H1 (cell line): Measurements from ENCODE around the gene RAB34. TPM values are rescaled to one million over a fixed set of nuclear protein-coding genes. Genes with fewer than 3 reads are reported as not detected.

Experiments used
- CTCF ChIA-PET: fragments of 300-600 bp; sonication (Branson Sonifier 250); formaldehyde crosslinking; loops from one replicate; lab custom pipeline; 2021; ENCODE audit not compliant: partially characterized antibody; lab: Charles Lee
- POLR2A ChIA-PET: fragments of 300-600 bp; sonication (Branson Sonifier 250); formaldehyde crosslinking; loops from one replicate; lab custom pipeline; 2021; ENCODE audit warnings: inconsistent platforms; ENCODE audit not compliant: partially characterized antibody; lab: Charles Lee
- DNase-seq, 2 experiments: peaks; one replicate each; pipeline versions ENCODE4 v3.0.0 to v3.0.0-alpha.2; 2010 to 2022; ENCODE audit warnings: low spot score in 2 of 2, low read depth in 1 of 2, mixed read lengths in 1 of 2
- FAIRE-seq: peaks from 2 replicates; lab custom pipeline; 2011; peaks lifted over from hg19 to GRCh38; lab: Jason Lieb, UNC
- H2AFZ ChIP-seq: 2 replicates; pipeline ENCODE4 v1.8.1; 2012; ENCODE audit warnings: low read length, inconsistent platforms
- H2AK5ac ChIP-seq: 2 replicates; pipeline ENCODE4 v1.6.1; 2013; ENCODE audit warnings: low read depth, low read length
- H2BK120ac ChIP-seq: replicated peaks from 2 replicates; pipeline ENCODE3; 2013; ENCODE audit warnings: low read depth, low read length, inconsistent platforms
- H2BK12ac ChIP-seq: 2 replicates; pipeline ENCODE4 v1.6.1; 2013; ENCODE audit warnings: low read depth, low read length
- H2BK15ac ChIP-seq: 2 replicates; pipeline ENCODE4 v1.6.1; 2013; ENCODE audit warnings: low read length
- H2BK20ac ChIP-seq: 2 replicates; pipeline ENCODE4 v1.6.1; 2013; ENCODE audit warnings: low read length
- H2BK5ac ChIP-seq: 2 replicates; pipeline ENCODE4 v1.6.1; 2013; ENCODE audit warnings: low read depth, low read length
- H3K14ac ChIP-seq: 2 replicates; pipeline ENCODE4 v1.6.1; 2013; ENCODE audit warnings: inconsistent platforms; ENCODE audit not compliant: insufficient read length
- H3K18ac ChIP-seq: 2 replicates; pipeline ENCODE4 v1.6.1; 2013; ENCODE audit warnings: low read length; ENCODE audit errors: extremely low read depth
- H3K23ac ChIP-seq: 2 replicates; pipeline ENCODE4 v1.6.1; 2013; ENCODE audit warnings: inconsistent platforms; ENCODE audit not compliant: insufficient read length
- H3K23me2 ChIP-seq: 2 replicates; pipeline ENCODE4 v1.6.1; 2013; ENCODE audit warnings: low read depth, low read length
- H3K27ac ChIP-seq: 2 replicates; pipeline ENCODE4 v1.6.1; 2011; ENCODE audit warnings: low read depth, low read length, inconsistent platforms
- H3K27me3 ChIP-seq, 4 experiments: replicated peaks in 1 of 4; 1 replicate in 1 of 4; 2 replicates in 3 of 4; pipeline versions ENCODE4 v1.6.1 to v1.8.1; 2011 to 2013; ENCODE audit warnings: low read length in 3 of 4, mild to moderate bottlenecking in 3 of 4, inconsistent platforms in 2 of 4, mixed read lengths in 2 of 4, moderate library complexity in 1 of 4; ENCODE audit not compliant: control insufficient read depth in 3 of 4, insufficient read depth in 3 of 4; ENCODE audit errors: extremely low read depth in 1 of 4
- H3K36me3 ChIP-seq, 4 experiments: 2 replicates each; pipeline versions ENCODE4 v1.6.1 to v1.8.1; 2011 to 2013; ENCODE audit warnings: mild to moderate bottlenecking in 4 of 4, low read length in 3 of 4, moderate library complexity in 2 of 4, control low read depth in 1 of 4, inconsistent platforms in 1 of 4; ENCODE audit not compliant: insufficient read depth in 4 of 4, control insufficient read depth in 2 of 4
- H3K4ac ChIP-seq: replicated peaks from 2 replicates; pipeline ENCODE3; 2013; ENCODE audit warnings: low read length, low read depth, mixed read lengths, inconsistent platforms; ENCODE audit not compliant: insufficient read length
- H3K4me1 ChIP-seq, 4 experiments: replicated peaks in 1 of 4; 1 replicate in 1 of 4; 2 replicates in 3 of 4; pipeline versions ENCODE4 v1.6.1 to v1.8.1; 2011 to 2013; ENCODE audit warnings: low read length in 3 of 4, inconsistent platforms in 2 of 4, mixed read lengths in 1 of 4; ENCODE audit not compliant: insufficient read depth in 4 of 4, control insufficient read depth in 3 of 4
- H3K4me2 ChIP-seq, 2 experiments: 2 replicates each; pipeline versions ENCODE4 v1.6.1 to v1.8.1; 2011 to 2013; ENCODE audit warnings: low read depth in 2 of 2, low read length in 2 of 2, control low read depth in 1 of 2, inconsistent platforms in 1 of 2, mild to moderate bottlenecking in 1 of 2; ENCODE audit not compliant: insufficient read depth in 1 of 2
- H3K4me3 ChIP-seq, 4 experiments: fragments of 200-600, 300-600 bp in 1 of 4; sonication (generic), shearing (Covaris generic), sonication (Bioruptor Twin) in 1 of 4; 2 replicates each; pipeline versions ENCODE4 v1.5.1 to v1.8.1; 2011 to 2016; ENCODE audit warnings: low read length in 4 of 4, low read depth in 3 of 4, control low read depth in 2 of 4, inconsistent platforms in 2 of 4, mild to moderate bottlenecking in 2 of 4, mixed read lengths in 1 of 4, moderate library complexity in 1 of 4; ENCODE audit not compliant: insufficient read depth in 2 of 4; ENCODE audit errors: extremely low read depth in 1 of 4
- H3K56ac ChIP-seq: replicated peaks from 2 replicates; pipeline ENCODE3; 2013; ENCODE audit warnings: low read depth, mild to moderate bottlenecking, mixed read lengths, low read length, inconsistent platforms; ENCODE audit not compliant: insufficient read length
- H3K79me1 ChIP-seq: 2 replicates; pipeline ENCODE4 v1.6.1; 2013; ENCODE audit warnings: low read depth, low read length, control low read depth
- H3K79me2 ChIP-seq, 2 experiments: 2 replicates each; pipeline versions ENCODE4 v1.6.1 to v1.8.1; 2012 to 2013; ENCODE audit warnings: low read length in 2 of 2, mild to moderate bottlenecking in 2 of 2, inconsistent platforms in 1 of 2; ENCODE audit not compliant: insufficient read depth in 2 of 2, control insufficient read depth in 1 of 2
- H3K9ac ChIP-seq, 4 experiments: replicated peaks in 1 of 4; 1 replicate in 1 of 4; 2 replicates in 3 of 4; pipeline versions ENCODE4 v1.6.1 to v1.8.1; 2011 to 2013; ENCODE audit warnings: low read depth in 3 of 4, low read length in 3 of 4, control low read depth in 2 of 4, mild to moderate bottlenecking in 2 of 4, moderate library complexity in 2 of 4, inconsistent platforms in 1 of 4; ENCODE audit errors: extremely low read depth in 1 of 4
- H3K9me3 ChIP-seq, 2 experiments: 2 replicates each; pipeline versions ENCODE4 v1.6.1 to v1.8.1; 2012 to 2013; ENCODE audit warnings: mild to moderate bottlenecking in 2 of 2, moderate library complexity in 2 of 2, control low read depth in 1 of 2, inconsistent platforms in 1 of 2, low read depth in 1 of 2, low read length in 1 of 2, mixed read lengths in 1 of 2; ENCODE audit not compliant: insufficient read depth in 2 of 2
- H4K20me1 ChIP-seq, 2 experiments: replicated peaks in 1 of 2; 2 replicates each; pipeline versions ENCODE3 to v1.8.1; 2011 to 2013; ENCODE audit warnings: inconsistent platforms in 2 of 2, low read length in 2 of 2, mild to moderate bottlenecking in 1 of 2; ENCODE audit not compliant: insufficient read depth in 2 of 2, control insufficient read depth in 1 of 2
- H4K5ac ChIP-seq: 2 replicates; pipeline ENCODE4 v1.6.1; 2013; ENCODE audit warnings: low read length, low read depth, mixed read lengths, inconsistent platforms; ENCODE audit not compliant: insufficient read length
- H4K8ac ChIP-seq: 2 replicates; pipeline ENCODE4 v1.8.0; 2013; ENCODE audit warnings: mild to moderate bottlenecking, moderate library complexity, low read length, inconsistent platforms; ENCODE audit not compliant: insufficient read depth; ENCODE audit errors: extremely low read depth
- H4K91ac ChIP-seq: replicated peaks from 2 replicates; pipeline ENCODE3; 2013; ENCODE audit warnings: low read length, mixed read lengths, inconsistent platforms; ENCODE audit not compliant: insufficient read length
- CTBP2 ChIP-seq: IDR thresholded peaks from 2 replicates; pipeline ENCODE4 v1.7.0; 2011; ENCODE audit warnings: borderline replicate concordance, mild to moderate bottlenecking, moderate library complexity, mixed read lengths, low read length; ENCODE audit not compliant: insufficient read depth, insufficient read length
- E2F6 ChIP-seq: IDR thresholded peaks from 2 replicates; pipeline ENCODE4 v1.6.1; 2012; ENCODE audit warnings: inconsistent platforms
- KDM4A ChIP-seq: IDR thresholded peaks from one replicate; pipeline ENCODE4 v1.7.1; 2012; ENCODE audit warnings: low read depth, mild to moderate bottlenecking, moderate library complexity, low read length, inconsistent platforms; ENCODE audit not compliant: severe bottlenecking
- NANOG ChIP-seq: IDR thresholded peaks from 2 replicates; pipeline ENCODE4 v1.6.1; 2011; ENCODE audit warnings: low read length, low read depth, mild to moderate bottlenecking, inconsistent platforms; ENCODE audit not compliant: insufficient read depth, poor library complexity, severe bottlenecking
- RXRA ChIP-seq: IDR thresholded peaks from 2 replicates; pipeline ENCODE4 v1.6.1; 2011; ENCODE audit warnings: low read depth, mild to moderate bottlenecking, low read length, moderate library complexity; ENCODE audit not compliant: insufficient read depth
- SAP30 ChIP-seq: fragments of 300-600 bp; sonication (generic); IDR thresholded peaks from 2 replicates; pipeline ENCODE4 v1.7.1; 2012; ENCODE audit warnings: low read length, moderate library complexity, mild to moderate bottlenecking, inconsistent platforms; ENCODE audit not compliant: insufficient read depth, insufficient replicate concordance
- SIN3A ChIP-seq, 2 experiments: IDR thresholded peaks in 1 of 2; conservative IDR thresholded peaks in 1 of 2; 2 replicates each; pipeline ENCODE4 v1.6.1; 2011 to 2012; ENCODE audit warnings: low read length in 2 of 2, improper control_type of control experiment in 1 of 2, low read depth in 1 of 2, mild to moderate bottlenecking in 1 of 2
- TCF12 ChIP-seq: IDR thresholded peaks from 2 replicates; pipeline ENCODE4 v1.6.1; 2011; ENCODE audit warnings: low read depth, mild to moderate bottlenecking, low read length
- TEAD4 ChIP-seq: IDR thresholded peaks from 2 replicates; pipeline ENCODE4 v1.6.1; 2012; ENCODE audit warnings: low read depth, low read length, inconsistent platforms, mixed read lengths
- WGBS, 2 experiments: shearing (Covaris generic) in 1 of 2; methylation state at CpG; one replicate each; pipeline versions ENCODE4 v1.1.6 to v1.1.7; 2013 to 2015; ENCODE audit warnings: low lambda C conversion rate in 2 of 2, mixed read lengths in 2 of 2, inconsistent platforms in 1 of 2, low coverage in 1 of 2, missing lambda C conversion rate in 1 of 2; ENCODE audit not compliant: insufficient replicate concordance in 2 of 2, insufficient coverage in 1 of 2, insufficient read length in 1 of 2; ENCODE audit errors: extremely low coverage in 1 of 2, missing lambda C conversion rate in 1 of 2; 5-methylcytosine and 5-hydroxymethylcytosine counted together
- polyA plus RNA-seq, 7 experiments: library from polyadenylated mRNA; depleted of rRNA in 3 of 7; stranded (reverse) in 5 of 7; unstranded in 2 of 7; fragments of >200 nt in 5 of 7; fragments of 200-250 nt in 2 of 7; gene quantifications; 1 replicate in 5 of 7; 2 replicates in 1 of 7; 4 replicates in 1 of 7; pipeline versions ENCODE4 v1.2.1 to v1.2.3, GENCODE V29; 2011 to 2013; ENCODE audit warnings: missing spikeins in 2 of 7, mixed read lengths in 2 of 7
- total RNA-seq: library from RNA; stranded (reverse); fragmentation: NEBNext Ultra II Directional; extraction: Animal tissue kit (Norgen Biotek cat#: 25700); gene quantifications from 2 replicates; pipeline ENCODE4 v1.2.1, GENCODE V29; 2021

RAB34 gene
- total and polyA plus RNA-seq, 2 of the 8 experiments (the other 6 are each of a cell fraction or from before 2014, with no cell fraction given): 237 to 305 TPM

GRCh38 chr17:28702752-28703150 is 14.9 kb downstream of the RAB34 start:
- Histone ChIP-seq H2BK120ac (no peak overlapping the region), H3K18ac (no peak overlapping the region), H2AFZ (no peak overlapping the region), H3K23ac (no peak overlapping the region), H3K4me1 (peaks cover 0 to 11% (median 4%) of the 10 kb centered on the region in 4 experiments; a peak in 4 of 7 replicates), H3K4me3 (no peak overlapping the region), H3K14ac (no peak overlapping the region), H3K36me3 (peaks cover 30 to 55% (median 49%) of the 10 kb centered on the region in 4 experiments), H2BK20ac (no peak overlapping the region), H4K91ac (no peak overlapping the region), H3K79me2 (no peaks in the 10 kb centered on the region), H2BK15ac (no peak overlapping the region), H3K4me2 (no peak overlapping the region), H4K8ac (no peak overlapping the region), H2BK5ac (peak overlapping the region; percentile 13; the same call in 1 of the 2 replicates), H3K27me3 (no peaks in the 10 kb centered on the region), H4K5ac (no peak overlapping the region), H3K56ac (no peak overlapping the region), H3K27ac (peak overlapping the region; percentile 19; the same call in 1 of the 2 replicates), H3K79me1 (no peaks in the 10 kb centered on the region), H2AK5ac (no peak overlapping the region), H3K9me3 (no peaks in the 10 kb centered on the region), H3K9ac (no peak overlapping the region), H3K23me2 (no peaks in the 10 kb centered on the region), H3K4ac (no peak overlapping the region), H4K20me1 (peaks cover 10 to 24% of the 10 kb centered on the region in 2 experiments), H2BK12ac (no peak overlapping the region)
- 79% methylated on average over 3 of the region's 3 CpGs; no CpG with 5 or more reads in 1 of the 2 experiments for WGBS, 2 experiments
- DNase-seq (no peak), FAIRE-seq (no peak)
- ChIA-PET CTCF (interaction anchor here (0.7 to 2.5 kb wide), 6 partner anchors 34 to 284 kb away, joined by 3 to 9 read pairs (median 4); no protein-coding TSS in a partner anchor), POLR2A (interaction anchor here (0.9 to 4.8 kb wide), 14 partner anchors 8 to 92 kb away, joined by 3 to 47 read pairs (median 6); partner anchors contain the start of genes PROCA1 and RPL23A)
- TF ChIP-seq RXRA: no peak
- no peak for TF ChIP-seq CTBP2
- TF ChIP-seq TCF12: no peak
- no peak for TF ChIP-seq SAP30
- no peak for TF ChIP-seq NANOG
- no peak for TF ChIP-seq KDM4A
- TF ChIP-seq TEAD4: no peak
- TF ChIP-seq SIN3A (conservative IDR thresholded peaks at IDR 0.05 in 1 of 2, IDR thresholded peaks at IDR 0.05 in 1 of 2; ENCODE audit: low read depth in 1 of 2, low read length in 2 of 2): no peak
- TF ChIP-seq E2F6: no peak
